Esophagus muscularis mucosa (tissue), 4 donors: Measurements from ENCODE around the gene TMEM248.

Source experiments
- CTCF ChIP-seq, 3 experiments: fragments of 200-600 bp in 2 of 3; fragments of 450-650 bp in 1 of 3; sonication (generic) in 2 of 3; IDR thresholded peaks; one replicate each; pipeline ENCODE4 v1.5.1; 2017 to 2019; ENCODE audit warnings: antibody characterized with exemption in 3 of 3, mild to moderate bottlenecking in 2 of 3, moderate library complexity in 1 of 3
- EP300 ChIP-seq: sonication (generic); formaldehyde crosslinking; IDR thresholded peaks from one replicate; pipeline ENCODE4 v1.6.1; 2017; ENCODE audit warnings: antibody characterized with exemption
- POLR2A ChIP-seq: fragments of 450-650 bp; IDR thresholded peaks from one replicate; pipeline ENCODE4 v1.6.1; 2017; ENCODE audit warnings: antibody characterized with exemption, moderate library complexity, mild to moderate bottlenecking, low read depth
- POLR2AphosphoS5 ChIP-seq, 2 donors: sonication (generic); formaldehyde crosslinking; IDR thresholded peaks; one replicate each; pipeline ENCODE4 v1.6.1; 2017; ENCODE audit warnings: antibody characterized with exemption in 2 of 2

GRCh38 chr7:66903360-66904062 is 17.5 kb upstream of the TMEM248 start:
- no peak for TF ChIP-seq CTCF (IDR thresholded peaks at IDR 0.05)
- no peak for TF ChIP-seq POLR2A
- TF ChIP-seq EP300 = no peak
- TF ChIP-seq POLR2AphosphoS5 (IDR thresholded peaks at IDR 0.05) = no peak
